T-helper 2 cell treated with Interferon-gamma antibody and Interleukin-4, amounts not matched to agents 5 μg/mL and 100 μg/mL, for 36 hours (primary cell): ENCODE measurements around the gene EFEMP2.
A peak's percentile ranks its signal among the peaks of the same experiment; 100 is the strongest.

Experiments
- DNase-seq: peaks from one replicate; pipeline ENCODE4 v3.0.0; 2021; ENCODE audit warnings: low spot score
- H3K27ac Mint-ChIP-seq: one replicate; pipeline ENCODE4 v1.8.0; 2021; ENCODE audit warnings: mild to moderate bottlenecking, mixed read lengths
- H3K27me3 Mint-ChIP-seq: one replicate; pipeline ENCODE4 v1.8.0; 2021; ENCODE audit warnings: low read depth, mixed read lengths
- H3K36me3 Mint-ChIP-seq: one replicate; pipeline ENCODE4 v1.8.0; 2021; ENCODE audit warnings: low read depth, mixed read lengths
- H3K4me1 Mint-ChIP-seq: one replicate; pipeline ENCODE4 v1.8.0; 2021; ENCODE audit warnings: low read depth, mixed read lengths
- H3K4me3 Mint-ChIP-seq: one replicate; pipeline ENCODE4 v1.8.0; 2022; ENCODE audit warnings: mild to moderate bottlenecking, moderate library complexity, mixed read lengths
- H3K9me3 Mint-ChIP-seq: one replicate; pipeline ENCODE4 v1.8.0; 2021; ENCODE audit warnings: mixed read lengths

Gene EFEMP2

GRCh38 chr11:65912845-65913244 lies 40.2 kb upstream of the EFEMP2 start:
- Mint-ChIP-seq H3K36me3 (peaks cover 7% of the 10 kb centered on the region), H3K4me1 (peaks cover 18% of the 10 kb centered on the region), H3K27me3 (no peaks in the 10 kb centered on the region), H3K9me3 (no peaks in the 10 kb centered on the region), H3K4me3 (no peak overlapping the region), H3K27ac (no peak overlapping the region)
- DNase-seq, result no peak

GRCh38 chr11:65911682-65912568 lies 39.3 kb upstream of the EFEMP2 start:
- H3K4me1 Mint-ChIP-seq, result peaks cover 15% of the 10 kb centered on the region
- no peaks in the 10 kb centered on the region for H3K27me3 Mint-ChIP-seq
- H3K27ac Mint-ChIP-seq, result no peak overlapping the region
- peaks cover 4% of the 10 kb centered on the region for H3K36me3 Mint-ChIP-seq
- no peaks in the 10 kb centered on the region for H3K9me3 Mint-ChIP-seq
- DNase-seq, result no peak
- H3K4me3 Mint-ChIP-seq, result no peak overlapping the region

GRCh38 chr11:65907878-65908277 lies 35.3 kb upstream of the EFEMP2 start:
- H3K36me3 Mint-ChIP-seq, result no peaks in the 10 kb centered on the region

GRCh38 chr11:65906602-65907001 lies 34.0 kb upstream of the EFEMP2 start:
- Mint-ChIP-seq H3K27me3 (peaks cover 9% of the 10 kb centered on the region), H3K4me1 (peaks cover 14% of the 10 kb centered on the region), H3K4me3 (no peak overlapping the region), H3K27ac (no peak overlapping the region), H3K36me3 (no peaks in the 10 kb centered on the region), H3K9me3 (no peaks in the 10 kb centered on the region)
- no peak for DNase-seq

More at GRCh38 chr11:65907878-65908277, 35.3 kb upstream of the EFEMP2 start:
- Mint-ChIP-seq H3K4me1 (peaks cover 9% of the 10 kb centered on the region), H3K27me3 (peaks cover 8% of the 10 kb centered on the region), H3K9me3 (no peaks in the 10 kb centered on the region), H3K4me3 (no peak overlapping the region), H3K27ac (no peak overlapping the region)
- DNase-seq, result no peak

- Mint-ChIP-seq H3K27ac (no peak overlapping the region), H3K4me3 (no peak overlapping the region), H3K9me3 (no peaks in the 10 kb centered on the region), H3K4me1 (peaks cover 14% of the 10 kb centered on the region), H3K36me3 (no peaks in the 10 kb centered on the region), H3K27me3 (peaks cover 9% of the 10 kb centered on the region)
- DNase-seq, result no peak
Measured at GRCh38 chr11:65903715-65904114, 31.1 kb upstream of the EFEMP2 start.

- DNase-seq, result no peak
- Mint-ChIP-seq H3K9me3 (no peaks in the 10 kb centered on the region), H3K4me3 (no peak overlapping the region), H3K27ac (no peak overlapping the region), H3K4me1 (peaks cover 15% of the 10 kb centered on the region), H3K27me3 (peaks cover 9% of the 10 kb centered on the region), H3K36me3 (no peaks in the 10 kb centered on the region)
Measured at GRCh38 chr11:65903068-65903481, 30.5 kb upstream of the EFEMP2 start.

GRCh38 chr11:65900899-65901180 lies 28.2 kb upstream of the EFEMP2 start:
- Mint-ChIP-seq H3K27me3 (peaks cover 7% of the 10 kb centered on the region), H3K4me1 (peaks cover 23% of the 10 kb centered on the region), H3K9me3 (no peaks in the 10 kb centered on the region), H3K27ac (peak overlapping the region; percentile 70), H3K4me3 (peak overlapping the region; percentile 70), H3K36me3 (no peaks in the 10 kb centered on the region)
- DNase-seq, result no peak

- Mint-ChIP-seq H3K27ac (peak within 1 kb of the TSS; percentile 78), H3K36me3 (peaks cover 4% of the 10 kb centered on the region), H3K4me1 (peaks cover 23% of the 10 kb centered on the region), H3K9me3 (no peaks in the 10 kb centered on the region), H3K4me3 (peak within 1 kb of the TSS; percentile 71), H3K27me3 (peaks cover 7% of the 10 kb centered on the region)
- DNase-seq, result peak; percentile 96
Measured at GRCh38 chr11:65900125-65900898, 27.7 kb upstream of the EFEMP2 start, which contains the start of gene FOSL1. TSS of gene FOSL1 (minus strand) at chr11:65900388. CDS start at chr11:65900339, 49 bp downstream.

GRCh38 chr11:65899356-65900124 lies 26.9 kb upstream of the EFEMP2 start:
- Mint-ChIP-seq H3K27me3 (peaks cover 7% of the 10 kb centered on the region), H3K4me1 (peaks cover 26% of the 10 kb centered on the region), H3K36me3 (peaks cover 4% of the 10 kb centered on the region), H3K9me3 (no peaks in the 10 kb centered on the region), H3K4me3 (peak overlapping the region; percentile 71), H3K27ac (peak overlapping the region; percentile 78)
- peak; percentile 79 for DNase-seq

- Mint-ChIP-seq H3K27me3 (peaks cover 5% of the 10 kb centered on the region), H3K9me3 (no peaks in the 10 kb centered on the region), H3K36me3 (peaks cover 4% of the 10 kb centered on the region), H3K4me3 (peak overlapping the region; percentile 79), H3K4me1 (peaks cover 32% of the 10 kb centered on the region), H3K27ac (peak overlapping the region; percentile 82)
- DNase-seq, result no peak
Measured at GRCh38 chr11:65898656-65899355, 26.2 kb upstream of the EFEMP2 start.

- Mint-ChIP-seq H3K4me3 (peak overlapping the region; percentile 34), H3K27ac (no peak overlapping the region)
Measured at GRCh38 chr11:65897020-65897471, 24.4 kb upstream of the EFEMP2 start.

GRCh38 chr11:65896034-65896999 lies 23.7 kb upstream of the EFEMP2 start:
- DNase-seq, result no peak
- peak overlapping the region; percentile 72 for H3K27ac Mint-ChIP-seq
- H3K27me3 Mint-ChIP-seq, result no peaks in the 10 kb centered on the region
- no peaks in the 10 kb centered on the region for H3K9me3 Mint-ChIP-seq
- H3K4me3 Mint-ChIP-seq, result peak overlapping the region; percentile 17
- peaks cover 34% of the 10 kb centered on the region for H3K4me1 Mint-ChIP-seq
- peaks cover 4% of the 10 kb centered on the region for H3K36me3 Mint-ChIP-seq

More at GRCh38 chr11:65897020-65897471, 24.4 kb upstream of the EFEMP2 start:
- Mint-ChIP-seq H3K9me3 (no peaks in the 10 kb centered on the region), H3K36me3 (peaks cover 4% of the 10 kb centered on the region), H3K27me3 (no peaks in the 10 kb centered on the region), H3K4me1 (peaks cover 38% of the 10 kb centered on the region)
- DNase-seq, result no peak
